CD4-positive, alpha-beta T cell (primary cell): ENCODE results near the gene ALDH6A1. TPM values are rescaled to one million over a fixed set of nuclear protein-coding genes. Genes with fewer than 3 reads are reported as not detected.
"Not testable (repeated sequence)": the region's sequence is repeated elsewhere in the genome, so short reads cannot be mapped to it uniquely, and the experiment has no call there.

Source experiments
- ATAC-seq: fragments of 200-7000 bp; cut with Tn5 transposase; one replicate; pipeline ENCODE4 v1.10.0; 2022; ENCODE audit warnings: mild to moderate bottlenecking; ENCODE audit not compliant: poor library complexity
- CTCF ChIA-PET: fragments of 350-600 bp; sonication (Branson Sonifier 250); formaldehyde crosslinking; loops from one replicate; lab custom pipeline; 2021; ENCODE audit warnings: antibody characterized with exemption, inconsistent platforms; lab: Charles Lee
- POLR2A ChIA-PET: fragments of 350-600 bp; sonication (Branson Sonifier 250); formaldehyde crosslinking; loops from one replicate; lab custom pipeline; 2021; ENCODE audit warnings: antibody characterized with exemption, inconsistent platforms; lab: Charles Lee
- DNase-seq, 14 experiments: peaks; one replicate each; pipeline ENCODE4 v3.0.0-alpha.2; 2013 to 2020; ENCODE audit warnings: mixed read lengths in 2 of 14
- H3K27ac ChIP-seq, 2 donors: one replicate each; pipeline versions ENCODE4 v1.5.1 to v1.7.0; 2013; ENCODE audit warnings: low read length in 2 of 2, low read depth in 1 of 2, mild to moderate bottlenecking in 1 of 2
- H3K27me3 ChIP-seq, 2 experiments: 1 replicate in 1 of 2; 2 replicates in 1 of 2; pipeline versions ENCODE4 v1.6.1 to v1.7.0; 2013; ENCODE audit warnings: low read length in 2 of 2, control low read depth in 1 of 2, mild to moderate bottlenecking in 1 of 2, moderate library complexity in 1 of 2; ENCODE audit not compliant: insufficient read depth in 2 of 2, control insufficient read depth in 1 of 2
- H3K36me3 ChIP-seq: one replicate; pipeline ENCODE4 v1.6.1; 2013; ENCODE audit warnings: low read length, control low read depth; ENCODE audit not compliant: insufficient read depth
- H3K4me1 ChIP-seq: one replicate; pipeline ENCODE4 v1.6.1; 2013; ENCODE audit warnings: low read length, control low read depth; ENCODE audit not compliant: insufficient read depth
- H3K4me3 ChIP-seq: one replicate; pipeline ENCODE4 v1.5.1; 2013; ENCODE audit warnings: mild to moderate bottlenecking, low read length, moderate library complexity
- H3K9me3 ChIP-seq, 2 experiments: 1 replicate in 1 of 2; 2 replicates in 1 of 2; pipeline versions ENCODE4 v1.6.1 to v1.7.0; 2013; ENCODE audit warnings: low read length in 2 of 2, mild to moderate bottlenecking in 2 of 2, control low read depth in 1 of 2, moderate library complexity in 1 of 2; ENCODE audit not compliant: control insufficient read depth in 1 of 2, insufficient read depth in 1 of 2
- H3K27ac Mint-ChIP-seq: one replicate; pipeline ENCODE4 v1.8.0; 2020; ENCODE audit warnings: mixed read lengths
- H3K27me3 Mint-ChIP-seq: one replicate; pipeline ENCODE4 v1.8.0; 2021; ENCODE audit warnings: mixed read lengths
- H3K36me3 Mint-ChIP-seq: one replicate; pipeline ENCODE4 v1.8.0; 2021; ENCODE audit warnings: low read depth, mixed read lengths
- H3K4me1 Mint-ChIP-seq: one replicate; pipeline ENCODE4 v1.8.0; 2021; ENCODE audit warnings: low read depth, mixed read lengths
- H3K4me3 Mint-ChIP-seq: one replicate; pipeline ENCODE4 v1.8.0; 2020; ENCODE audit warnings: mild to moderate bottlenecking, mixed read lengths
- H3K9me3 Mint-ChIP-seq: one replicate; pipeline ENCODE4 v1.8.0; 2020; ENCODE audit warnings: mixed read lengths
- CTCF ChIP-seq: fragments of 200-600 bp; IDR thresholded peaks from one replicate; pipeline ENCODE4 v1.8.0; 2022; ENCODE audit warnings: antibody characterized with exemption, mild to moderate bottlenecking
- intact Hi-C, 2 experiments: fragments of 100-400 bp; cut with DNase I in 1 of 2; cut with micrococcal nuclease in 1 of 2; formaldehyde crosslinking; loops; one replicate each; pipeline versions ENCODE4 v1.15.1 to v1.9.0; 2023 to 2025; cut with DNase I, micrococcal nuclease
- total RNA-seq, 174 experiments: library from RNA in 2 of 174; stranded (reverse) in 2 of 174; gene quantifications; one replicate each; pipeline ENCODE4 v1.2.3 and lab custom pipeline; 2021 to 2026

The ALDH6A1 gene
- total RNA-seq, 2 experiments from 2014 or later: 5.3 to 6.2 TPM

GRCh38 chr14:74111395-74112216, 27.4 kb upstream of the ALDH6A1 start:
- H3K9me3 Mint-ChIP-seq, H3K9me3 ChIP-seq, H3K4me1 Mint-ChIP-seq, H3K4me3 Mint-ChIP-seq, H3K27ac ChIP-seq, H3K4me1 ChIP-seq, POLR2A ChIA-PET, H3K27me3 ChIP-seq, H3K4me3 ChIP-seq, H3K27me3 Mint-ChIP-seq, H3K27ac Mint-ChIP-seq: not testable (repeated sequence)
- H3K36me3 Mint-ChIP-seq: peaks cover 29% of the 10 kb centered on the region
- intact Hi-C loops: loop anchor here (1.0 kb wide), 1 partner anchor 140 kb away; no protein-coding TSS in a partner anchor
- TF ChIP-seq CTCF: peak; percentile 64
- DNase-seq (peak in 3 of 14 experiments; percentile 52 to 68 (median 61)), ATAC-seq (peak; percentile 51)
- H3K36me3 ChIP-seq: peaks cover 19% of the 10 kb centered on the region
- CTCF ChIA-PET: interaction anchor here (1.0 kb wide), 1 partner anchor 145 kb away, joined by 4 read pairs; no protein-coding TSS in a partner anchor

GRCh38 chr14:74109369-74109768, 25.1 kb upstream of the ALDH6A1 start:
- Histone ChIP-seq H3K4me3 (no peak overlapping the region), H3K9me3 (no peaks in the 10 kb centered on the region), H3K27me3 (no peaks in the 10 kb centered on the region), H3K27ac (no peak overlapping the region), H3K4me1 (no peaks in the 10 kb centered on the region), H3K36me3 (peaks cover 20% of the 10 kb centered on the region)
- POLR2A ChIA-PET: no interaction called here
- DNase-seq (no peak), ATAC-seq (no peak)
- TF ChIP-seq CTCF: no peak
- no peaks in the 10 kb centered on the region for H3K27me3 Mint-ChIP-seq
- no peak overlapping the region for H3K4me3 Mint-ChIP-seq
- H3K9me3 Mint-ChIP-seq: no peaks in the 10 kb centered on the region
- no peak overlapping the region for H3K27ac Mint-ChIP-seq
- intact Hi-C loops: no loop called here
- no peaks in the 10 kb centered on the region for H3K4me1 Mint-ChIP-seq
- peaks cover 40% of the 10 kb centered on the region for H3K36me3 Mint-ChIP-seq
- CTCF ChIA-PET: no interaction called here

GRCh38 chr14:74105381-74105780, 21.1 kb upstream of the ALDH6A1 start:
- ChIA-PET CTCF (no interaction called here), POLR2A (no interaction called here)
- ATAC-seq (no peak), DNase-seq (no peak)
- H3K4me1 Mint-ChIP-seq: no peaks in the 10 kb centered on the region
- H3K27me3 Mint-ChIP-seq: no peaks in the 10 kb centered on the region
- no peak overlapping the region for H3K4me3 Mint-ChIP-seq
- H3K36me3 ChIP-seq: peaks cover 29% of the 10 kb centered on the region
- no peak overlapping the region for H3K27ac ChIP-seq
- H3K9me3 Mint-ChIP-seq: no peaks in the 10 kb centered on the region
- intact Hi-C loops: no loop called here
- peaks cover 58% of the 10 kb centered on the region for H3K36me3 Mint-ChIP-seq
- no peak overlapping the region for H3K27ac Mint-ChIP-seq
- no peaks in the 10 kb centered on the region for H3K27me3 ChIP-seq
- no peaks in the 10 kb centered on the region for H3K9me3 ChIP-seq
- no peaks in the 10 kb centered on the region for H3K4me1 ChIP-seq
- TF ChIP-seq CTCF: no peak
- no peak overlapping the region for H3K4me3 ChIP-seq
